Measurements from ENCODE around the gene BCKDHA. TPM values are rescaled to one million over a fixed set of nuclear protein-coding genes. Genes with fewer than 3 reads are reported as not detected.
"Not testable (repeated sequence)": the region's sequence is repeated elsewhere in the genome, so short reads cannot be mapped to it uniquely, and the experiment has no call there.

The BCKDHA gene
- total and polyA plus RNA-seq, 2 of the 4 experiments (the other 2 are of a cell fraction) = 7.6 to 7.7 TPM

- H2BK120ac ChIP-seq (ENCODE audit: low read depth, low read length); POLR2A ChIA-PET (ENCODE audit: unreplicated experiment); H2AK5ac ChIP-seq (ENCODE audit: low read depth, low read length); H3K23ac ChIP-seq (ENCODE audit: low read depth, low read length); intact Hi-C loops (cut with micrococcal nuclease); H4K5ac ChIP-seq (ENCODE audit: low read depth, low read length); CTCF ChIA-PET; H2AK9ac ChIP-seq (replicated peaks; ENCODE audit: low read depth, low read length, poor library complexity); H3K18ac ChIP-seq (ENCODE audit: low read depth, low read length); H4K20me1 ChIP-seq (ENCODE audit: insufficient read depth, low read length); DNase-seq; H2BK5ac ChIP-seq (ENCODE audit: low read depth, low read length, poor library complexity, severe bottlenecking); BruUV-seq (replicated peaks); H3K4me2 ChIP-seq (ENCODE audit: low read depth, low read length); H2BK15ac ChIP-seq (ENCODE audit: low read depth, low read length); H3K4me1 ChIP-seq (ENCODE audit: control insufficient read depth, insufficient read depth, low read length); H4K91ac ChIP-seq (ENCODE audit: insufficient read depth, low read depth, low read length); H3K9me3 ChIP-seq (ENCODE audit: control insufficient read depth, insufficient read depth, low read length); H3K4me3 ChIP-seq (ENCODE audit: insufficient read depth, low read depth, low read length); H3K9me1 ChIP-seq (ENCODE audit: insufficient read depth, low read length); H3K36me3 ChIP-seq (ENCODE audit: control insufficient read depth, insufficient read depth, low read length); H3K79me1 ChIP-seq (ENCODE audit: low read depth in 1 of 2, low read length in 2 of 2); H3K4ac ChIP-seq (ENCODE audit: low read depth, low read length); H3K27me3 ChIP-seq (ENCODE audit: control insufficient read depth, insufficient read depth, low read length); H3K27ac ChIP-seq (ENCODE audit: insufficient read depth, low read length); H3K14ac ChIP-seq (replicated peaks; ENCODE audit: low read depth, low read length); H3K56ac ChIP-seq (ENCODE audit: extremely low read depth, insufficient read depth, low read length); H2AFZ ChIP-seq (replicated peaks; ENCODE audit: low read length, poor library complexity); ATAC-seq (ENCODE audit: low read depth); H2BK20ac ChIP-seq (ENCODE audit: low read depth, low read length); H3K9ac ChIP-seq (ENCODE audit: low read depth, low read length); dilution Hi-C loops (cut with HindIII; ENCODE audit: low sequenced_read_pairs, unreplicated experiment); in situ Hi-C loops (cut with MboI; ENCODE audit: low sequenced_read_pairs); H4K8ac ChIP-seq (ENCODE audit: low read depth in 2 of 2, low read length in 2 of 2): not testable (repeated sequence)
- 53% methylated on average over 3 of the region's 22 CpGs; no CpG with 5 or more reads in 1 of the 2 experiments for WGBS, 2 experiments (ENCODE audit: extremely low coverage in 2 of 2, insufficient read length in 1 of 2)
These were observed 65.9 kb downstream of the BCKDHA start for GRCh38 chr19:41463257-41464256.

Small RNA genes within 50 kb of the gene (microRNA-seq; reads per million reads assigned to microRNA genes)
- not detected for gene RF00017 (ENCODE audit: insufficient read depth, insufficient read length)

Small RNA genes within 50 kb of the gene (small RNA-seq; reads per million reads assigned to genes)
- 0 reads per million in 5 experiments for gene RF00017

Other genes with a start within 250 kb of the BCKDHA start
- gene CYP2S1, start 204.6 kb upstream of the BCKDHA start, total RNA-seq (2012; rRNA removed) = 0.54 and 0.83 TPM in 2 replicates
- 0.98 and 2.1 TPM in 2 replicates for gene CYP2S1, start 204.6 kb upstream of the BCKDHA start, polyA plus RNA-seq (2012; rRNA removed)
- 444 and 466 TPM in 2 replicates for gene AXL, start 178.6 kb upstream of the BCKDHA start, total RNA-seq (2012; rRNA removed)
- gene AXL, start 178.6 kb upstream of the BCKDHA start, polyA plus RNA-seq (2012; rRNA removed) = 212 and 235 TPM in 2 replicates
- 50.7 and 56.1 TPM in 2 replicates for gene HNRNPUL1, start 133.4 kb upstream of the BCKDHA start, total RNA-seq (2012; rRNA removed)
- 67.3 and 68.1 TPM in 2 replicates for gene HNRNPUL1, start 133.4 kb upstream of the BCKDHA start, polyA plus RNA-seq (2012; rRNA removed)
- gene CCDC97, start 87.6 kb upstream of the BCKDHA start, total RNA-seq (2012; rRNA removed) = 4.1 and 5.8 TPM in 2 replicates
- gene CCDC97, start 87.6 kb upstream of the BCKDHA start, polyA plus RNA-seq (2012; rRNA removed) = 11.0 and 11.9 TPM in 2 replicates
- 3.2 and 3.9 TPM in 2 replicates for gene TGFB1, start 43.9 kb upstream of the BCKDHA start, total RNA-seq (2012; rRNA removed)
- 26.7 and 27.8 TPM in 2 replicates for gene TGFB1, start 43.9 kb upstream of the BCKDHA start, polyA plus RNA-seq (2012; rRNA removed)
- 4.7 and 6.1 TPM in 2 replicates for gene B9D2, start 33.7 kb upstream of the BCKDHA start, total RNA-seq (2012; rRNA removed)
- 9.7 and 11.5 TPM in 2 replicates for gene B9D2, start 33.7 kb upstream of the BCKDHA start, polyA plus RNA-seq (2012; rRNA removed)
- 1.4 and 1.9 TPM in 2 replicates for gene TMEM91, start 21.3 kb upstream of the BCKDHA start, total RNA-seq (2012; rRNA removed)
- gene TMEM91, start 21.3 kb upstream of the BCKDHA start, polyA plus RNA-seq (2012; rRNA removed) = 4.8 and 5.5 TPM in 2 replicates
- 11.4 and 19.0 TPM in 2 replicates for gene EXOSC5, start 459 bp upstream of the BCKDHA start, total RNA-seq (2012; rRNA removed)
- gene EXOSC5, start 459 bp upstream of the BCKDHA start, polyA plus RNA-seq (2012; rRNA removed) = 25.2 and 34.0 TPM in 2 replicates
- gene B3GNT8, start 29.6 kb downstream of the BCKDHA start, total RNA-seq (2012; rRNA removed) = under 0.01 and 0.36 TPM in 2 replicates
- 0.30 and 0.36 TPM in 2 replicates for gene B3GNT8, start 29.6 kb downstream of the BCKDHA start, polyA plus RNA-seq (2012; rRNA removed)
- gene DMAC2, start 42.1 kb downstream of the BCKDHA start, total RNA-seq (2012; rRNA removed) = 50.8 and 52.5 TPM in 2 replicates
- 72.2 and 78.5 TPM in 2 replicates for gene DMAC2, start 42.1 kb downstream of the BCKDHA start, polyA plus RNA-seq (2012; rRNA removed)
- gene ERICH4, start 45.3 kb downstream of the BCKDHA start, total RNA-seq (2012; rRNA removed) = not detected in 2 replicates
- not detected in 2 replicates for gene ERICH4, start 45.3 kb downstream of the BCKDHA start, polyA plus RNA-seq (2012; rRNA removed)
- not detected in 2 replicates for gene CEACAM21, start 178.3 kb downstream of the BCKDHA start, total RNA-seq (2012; rRNA removed)
- not detected in 2 replicates for gene CEACAM21, start 178.3 kb downstream of the BCKDHA start, polyA plus RNA-seq (2012; rRNA removed)
- not detected in 2 replicates for gene CEACAM4, start 229.3 kb downstream of the BCKDHA start, total RNA-seq (2012; rRNA removed)
- not detected in 2 replicates for gene CEACAM4, start 229.3 kb downstream of the BCKDHA start, polyA plus RNA-seq (2012; rRNA removed)